ENCODE data around the gene TCOF1.

The TCOF1 gene

DNA sequence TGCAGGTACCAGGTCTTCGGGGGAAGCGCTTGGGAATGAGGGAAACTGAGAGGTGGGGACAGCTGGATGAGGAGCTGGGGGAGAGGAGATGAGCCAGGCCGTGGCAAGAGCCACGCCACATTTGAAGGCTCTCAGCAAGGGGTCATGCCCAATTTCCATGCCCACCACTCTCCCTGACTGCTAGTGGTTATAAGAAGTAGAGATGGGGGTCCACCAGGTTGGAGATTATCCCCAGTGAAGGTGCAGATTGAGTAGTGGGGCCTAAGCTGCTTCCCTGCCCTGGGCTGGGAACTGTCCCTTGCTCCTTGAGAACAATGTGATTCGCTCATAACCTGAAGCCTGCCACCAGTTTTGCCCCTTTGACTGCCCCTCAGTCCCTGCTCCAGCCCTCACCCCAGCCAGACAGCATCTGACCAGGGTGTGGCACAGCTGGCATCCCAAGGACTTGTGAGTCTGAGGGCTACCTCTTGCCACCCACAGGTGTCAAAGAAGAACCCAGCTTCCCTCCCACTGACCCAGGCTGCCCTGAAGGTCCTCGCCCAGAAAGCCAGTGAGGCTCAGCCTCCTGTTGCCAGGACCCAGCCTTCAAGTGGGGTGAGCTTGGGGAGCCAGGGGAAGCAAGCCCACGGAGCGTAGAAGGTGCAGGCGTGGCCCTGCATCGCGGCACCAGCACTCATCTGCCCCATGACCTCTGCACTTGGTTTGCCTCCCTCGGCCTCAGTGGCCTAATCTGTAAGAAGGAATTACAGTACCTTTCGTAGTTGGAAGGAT is 33.8 kb downstream of the TCOF1 start:
- FAIRE-seq, result no peak

DNA sequence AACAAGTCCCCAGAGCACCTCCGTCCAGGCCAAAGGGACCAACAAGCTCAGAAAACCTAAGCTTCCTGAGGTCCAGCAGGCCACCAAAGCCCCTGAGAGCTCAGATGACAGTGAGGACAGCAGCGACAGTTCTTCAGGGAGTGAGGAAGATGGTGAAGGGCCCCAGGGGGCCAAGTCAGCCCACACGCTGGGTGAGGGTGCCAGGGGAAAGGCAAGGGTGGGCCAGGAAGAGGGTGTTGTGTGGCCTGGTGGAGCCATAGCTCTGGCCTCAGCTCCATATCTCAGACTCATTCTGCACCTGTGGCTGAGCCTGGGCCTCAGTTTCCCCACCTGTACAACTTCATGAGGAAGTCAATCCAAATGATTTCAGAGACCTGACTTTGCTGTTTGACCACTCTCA is 34.5 kb downstream of the TCOF1 start:
- no peak for DNase-seq (ENCODE audit: low spot score)

More for the DNA sequence above, 33.8 kb downstream of the TCOF1 start:
- no peak for DNase-seq (ENCODE audit: low spot score)

DNA sequence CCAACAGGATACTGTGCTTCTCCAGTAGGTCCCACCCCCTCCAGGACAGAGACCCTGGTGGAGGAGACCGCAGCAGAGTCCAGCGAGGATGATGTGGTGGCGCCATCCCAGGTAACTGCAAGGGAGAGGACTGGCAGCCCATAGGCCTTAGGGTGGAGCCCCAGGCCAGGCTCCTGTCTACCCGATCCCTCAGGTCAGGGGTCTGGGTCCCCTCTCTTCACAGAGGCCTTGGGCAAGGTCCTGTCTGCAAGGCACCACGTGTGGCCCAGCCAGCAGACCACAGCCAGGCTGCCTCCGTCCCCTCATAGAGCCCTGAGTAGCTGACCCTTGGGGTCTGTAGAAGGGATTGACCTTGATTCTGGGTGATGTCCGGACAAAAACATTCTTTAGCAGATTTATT is 35.2 kb downstream of the TCOF1 start:
- DNase-seq (ENCODE audit: low spot score) (no peak), FAIRE-seq (no peak)

More for the DNA sequence above, 34.5 kb downstream of the TCOF1 start:
- no peak for FAIRE-seq

DNA sequence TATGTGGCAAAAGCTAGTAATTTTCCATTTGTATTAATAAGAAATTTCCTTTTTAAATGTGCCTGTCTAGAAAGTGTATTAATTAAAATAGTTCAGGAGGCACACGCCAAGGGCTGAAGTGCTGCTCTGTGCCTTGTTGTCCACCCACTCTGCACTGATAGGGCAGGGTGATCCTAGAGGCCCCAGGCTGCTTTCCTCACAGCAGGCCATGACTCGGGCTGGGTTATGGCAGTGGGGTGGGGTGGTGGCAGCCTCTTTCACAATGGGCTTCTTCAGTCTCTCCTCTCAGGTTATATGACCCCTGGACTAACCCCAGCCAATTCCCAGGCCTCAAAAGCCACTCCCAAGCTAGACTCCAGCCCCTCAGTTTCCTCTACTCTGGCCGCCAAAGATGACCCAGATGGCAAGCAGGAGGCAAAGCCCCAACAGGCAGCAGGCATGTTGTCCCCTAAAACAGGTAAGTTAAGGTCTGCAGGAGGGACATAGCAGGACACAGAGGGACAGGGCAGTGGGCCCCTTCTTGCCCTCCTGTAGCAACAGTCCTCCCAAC is 35.7 kb downstream of the TCOF1 start:
- DNase-seq (ENCODE audit: low spot score), result no peak
- FAIRE-seq, result no peak

DNA sequence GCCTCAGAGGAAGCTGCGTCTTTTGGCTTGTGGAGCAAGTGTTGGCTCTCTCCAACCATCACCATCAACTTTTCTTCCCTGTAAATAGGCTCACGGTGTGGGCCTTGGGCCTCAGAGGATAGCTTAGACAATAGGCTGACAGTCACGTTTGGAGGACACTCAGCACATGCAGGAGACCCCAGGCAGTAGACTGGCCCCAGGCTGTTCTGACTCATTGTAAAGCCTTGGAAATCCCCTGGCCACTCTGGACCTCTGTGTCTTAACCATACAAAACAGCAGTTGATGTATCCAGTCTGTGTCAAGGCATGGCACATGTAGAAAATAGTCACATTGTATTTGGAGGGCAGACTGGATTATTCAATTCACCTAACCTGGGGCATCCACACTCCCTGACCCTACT is 36.6 kb downstream of the TCOF1 start:
- FAIRE-seq (no peak), DNase-seq (ENCODE audit: low spot score) (no peak)

DNA sequence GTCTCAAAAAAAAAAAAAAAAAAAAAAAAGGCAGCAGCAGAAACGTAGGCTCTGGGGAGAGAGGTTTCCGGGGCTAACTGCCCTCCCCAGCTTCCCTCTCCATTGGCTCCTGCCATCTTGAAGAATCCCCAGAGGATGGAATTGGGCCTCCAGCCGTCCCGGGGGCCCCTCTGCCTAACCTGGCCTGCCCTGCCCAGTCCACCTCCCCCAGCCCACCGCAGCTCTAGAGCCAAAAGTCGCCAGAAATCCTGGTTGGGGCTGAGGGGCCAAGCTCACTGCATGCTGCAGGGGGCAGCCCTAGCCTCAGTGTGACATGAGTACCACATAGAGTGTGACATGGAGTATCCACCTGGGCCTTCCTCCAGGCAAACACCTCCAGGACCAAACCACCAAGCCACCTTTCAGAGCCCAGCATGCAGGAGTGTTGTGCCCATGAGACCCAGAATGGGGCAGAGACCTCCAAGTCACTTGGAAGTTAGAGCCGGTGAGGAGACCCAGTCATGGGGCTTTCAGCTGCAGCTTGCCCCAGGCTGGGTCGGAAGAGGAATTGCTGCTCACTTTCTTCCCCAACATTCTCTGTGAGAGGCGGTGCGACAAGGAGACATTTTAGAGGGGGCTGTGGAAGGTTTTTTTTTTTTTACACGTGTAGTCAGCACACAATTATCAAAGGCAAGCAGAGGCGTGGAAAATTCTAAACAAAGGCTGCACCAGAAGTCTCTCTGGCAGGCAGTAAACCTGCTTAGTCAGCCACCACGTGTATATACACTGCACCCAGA is 37.6 kb downstream of the TCOF1 start:
- FAIRE-seq (no peak), DNase-seq (ENCODE audit: low spot score) (no peak)

DNA sequence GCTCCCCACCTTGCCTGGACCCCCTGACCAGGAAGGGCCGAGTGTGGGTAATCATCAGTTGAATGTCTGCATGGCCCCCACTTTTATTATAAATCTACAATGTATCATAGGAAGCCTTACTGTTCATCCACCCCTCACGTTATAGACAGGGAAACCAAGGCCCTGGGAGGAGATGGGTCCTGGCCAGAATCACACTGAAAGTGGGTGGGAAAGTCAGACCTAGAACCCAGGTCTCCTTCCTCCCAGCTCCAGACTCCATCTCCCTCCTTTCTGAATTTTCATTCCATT is 38.1 kb downstream of the TCOF1 start:
- no peak for DNase-seq (ENCODE audit: low spot score)
- FAIRE-seq, result no peak

DNA sequence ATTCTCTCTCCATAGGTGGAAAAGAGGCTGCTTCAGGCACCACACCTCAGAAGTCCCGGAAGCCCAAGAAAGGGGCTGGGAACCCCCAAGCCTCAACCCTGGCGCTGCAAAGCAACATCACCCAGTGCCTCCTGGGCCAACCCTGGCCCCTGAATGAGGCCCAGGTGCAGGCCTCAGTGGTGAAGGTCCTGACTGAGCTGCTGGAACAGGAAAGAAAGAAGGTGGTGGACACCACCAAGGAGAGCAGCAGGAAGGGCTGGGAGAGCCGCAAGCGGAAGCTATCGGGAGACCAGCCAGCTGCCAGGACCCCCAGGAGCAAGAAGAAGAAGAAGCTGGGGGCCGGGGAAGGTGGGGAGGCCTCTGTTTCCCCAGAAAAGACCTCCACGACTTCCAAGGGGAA is 38.8 kb downstream of the TCOF1 start:
- FAIRE-seq, result no peak

DNA sequence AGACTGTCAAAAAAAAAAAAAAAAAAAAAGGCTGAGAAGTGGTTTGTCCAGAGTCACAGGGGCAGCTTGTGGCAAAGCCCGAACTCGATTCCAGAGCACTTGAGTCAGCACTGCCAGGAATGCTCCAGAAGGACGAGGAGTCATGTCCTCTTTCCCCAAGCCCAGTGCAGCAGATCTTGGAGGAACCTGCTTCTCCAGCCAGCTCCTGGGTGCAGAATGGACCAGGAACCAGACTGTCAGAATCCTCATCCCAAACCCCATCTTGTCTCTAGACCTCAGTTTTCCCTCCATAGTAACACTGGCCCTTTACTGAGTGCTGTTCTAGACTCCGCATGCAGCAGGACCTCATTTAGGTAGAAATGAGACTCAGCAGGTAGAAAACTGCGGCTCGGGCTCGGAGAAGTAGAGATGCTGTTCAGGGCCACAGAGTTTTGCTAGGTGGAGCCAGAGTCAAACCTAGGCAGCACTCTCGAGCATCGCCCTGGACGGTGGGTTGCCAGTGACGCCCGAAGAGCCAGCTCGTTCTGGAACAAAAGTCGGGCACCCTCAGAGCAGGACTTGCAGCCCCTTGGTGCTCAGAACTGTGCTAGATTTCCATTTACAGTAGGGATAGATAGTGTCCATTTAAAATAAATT is 39.8 kb downstream of the TCOF1 start:
- DNase-seq (ENCODE audit: low spot score), result no peak
- no peak for FAIRE-seq

More for the DNA sequence above, 38.8 kb downstream of the TCOF1 start:
- no peak for DNase-seq (ENCODE audit: low spot score)

DNA sequence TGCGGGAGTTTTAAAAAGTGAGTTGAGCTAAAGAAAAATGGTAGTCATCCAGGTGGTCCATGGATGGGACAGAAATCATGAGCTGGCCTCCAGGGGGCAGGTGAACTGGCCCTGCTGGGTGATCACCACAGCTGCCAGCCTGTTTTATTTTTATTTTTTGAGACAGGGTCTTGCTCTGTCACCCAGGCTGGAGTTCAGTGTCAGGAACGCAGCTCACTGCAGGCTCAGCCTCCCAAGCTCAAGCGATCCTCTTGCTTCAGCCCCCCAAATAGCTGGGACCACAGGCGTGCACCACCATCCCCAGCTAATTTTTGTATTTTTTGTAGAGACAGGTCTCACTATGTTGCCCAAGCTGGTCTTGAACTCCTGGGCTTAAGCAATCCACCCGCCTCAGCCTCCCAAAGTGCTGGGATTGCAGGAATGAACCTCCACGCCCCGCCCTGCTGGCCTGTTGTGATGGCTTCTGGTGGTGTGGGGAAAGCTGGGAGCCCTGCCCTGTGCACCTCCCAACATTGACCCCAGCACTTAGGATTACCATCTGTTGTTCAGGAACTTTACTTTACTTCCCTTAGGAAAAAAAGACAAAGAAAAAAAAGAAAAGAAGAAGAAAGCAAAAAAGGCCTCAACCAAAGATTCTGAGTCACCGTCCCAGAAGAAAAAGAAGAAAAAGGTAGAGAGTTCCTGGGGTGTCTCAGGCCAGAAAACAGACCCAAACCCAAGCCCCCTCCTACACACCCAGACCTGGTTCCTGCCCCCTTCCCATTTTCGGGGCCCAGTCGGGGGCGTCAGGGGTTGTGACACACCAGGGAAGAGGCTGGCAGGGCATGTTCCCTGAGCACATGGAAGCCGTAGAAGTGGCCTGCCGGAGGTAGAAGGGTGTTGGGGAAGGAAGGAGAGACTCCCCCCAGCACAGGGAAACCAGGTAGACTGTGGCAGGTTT is 40.6 kb downstream of the TCOF1 start:
- no peak for DNase-seq (ENCODE audit: low spot score)
- FAIRE-seq, result no peak

DNA sequence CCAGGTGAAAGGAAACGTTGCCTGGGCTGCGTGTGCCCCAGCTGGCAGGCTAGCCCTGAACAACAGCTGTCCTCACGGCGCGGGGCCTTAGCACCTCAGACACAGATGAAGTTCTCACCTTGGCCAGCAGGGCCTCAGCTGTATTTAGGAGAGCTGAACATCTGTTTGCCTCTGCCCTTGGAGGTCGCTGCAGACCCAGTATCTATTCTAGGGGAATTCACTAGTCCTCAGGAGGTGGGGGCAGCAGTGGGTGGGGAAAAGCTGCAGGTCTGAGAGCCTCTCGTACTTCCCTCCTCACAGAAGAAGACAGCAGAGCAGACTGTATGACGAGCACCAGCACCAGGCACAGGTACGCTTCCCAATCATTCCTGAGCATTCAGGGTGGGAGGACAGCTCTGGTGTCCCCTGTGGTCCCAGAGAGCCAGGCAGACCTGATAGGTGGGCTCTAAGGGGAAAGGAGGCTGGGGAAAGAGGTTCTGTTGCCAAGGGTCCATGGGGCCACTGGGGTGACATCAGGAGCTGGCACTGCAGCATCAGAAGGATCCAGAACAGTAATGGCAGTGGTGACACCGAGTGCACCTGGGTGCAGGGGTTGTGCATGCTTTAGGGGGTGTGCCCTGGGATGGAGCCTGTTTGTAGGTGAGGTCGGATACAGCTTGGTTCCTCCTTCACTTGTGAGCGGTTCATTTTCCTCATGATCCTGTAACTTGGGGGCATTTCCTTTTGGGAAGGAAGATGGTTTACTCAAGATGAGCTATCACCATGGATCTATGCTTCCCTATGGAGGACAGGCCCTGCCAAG is 41.4 kb downstream of the TCOF1 start:
- FAIRE-seq (no peak), DNase-seq (ENCODE audit: low spot score) (no peak)

DNA sequence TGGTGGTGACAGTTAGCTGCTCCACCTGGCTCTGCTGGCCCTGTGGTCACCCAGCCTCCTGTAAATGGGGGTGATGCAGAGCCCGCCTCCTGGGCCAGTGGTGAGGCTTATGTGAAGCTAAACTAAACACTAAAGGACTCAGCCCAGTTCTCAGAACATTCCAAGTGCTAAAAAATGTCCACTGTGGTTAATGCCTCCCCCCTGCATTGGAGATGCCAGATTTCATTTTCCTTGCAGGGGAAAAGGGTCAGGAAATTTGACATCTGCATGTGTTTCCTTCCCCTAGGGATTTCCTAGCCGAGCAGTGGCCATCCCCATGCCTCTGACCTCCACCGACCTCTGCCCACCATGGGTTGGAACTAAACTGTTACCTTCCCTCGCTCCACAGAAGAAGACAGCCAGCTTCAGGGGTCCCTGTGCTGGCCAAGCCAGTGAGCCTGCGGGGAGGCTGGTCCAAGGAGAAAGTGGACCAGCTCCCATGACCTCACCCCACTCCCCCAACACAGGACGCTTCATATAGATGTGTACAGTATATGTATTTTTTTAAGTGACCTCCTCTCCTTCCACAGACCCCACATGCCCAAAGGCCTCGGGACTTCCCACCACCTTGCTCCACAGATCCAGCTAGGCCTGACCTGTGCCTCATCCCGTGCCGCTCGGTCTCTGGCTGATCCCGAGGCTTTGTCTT is 42.2 kb downstream of the TCOF1 start:
- FAIRE-seq (no peak), DNase-seq (ENCODE audit: low spot score) (no peak)

DNA sequence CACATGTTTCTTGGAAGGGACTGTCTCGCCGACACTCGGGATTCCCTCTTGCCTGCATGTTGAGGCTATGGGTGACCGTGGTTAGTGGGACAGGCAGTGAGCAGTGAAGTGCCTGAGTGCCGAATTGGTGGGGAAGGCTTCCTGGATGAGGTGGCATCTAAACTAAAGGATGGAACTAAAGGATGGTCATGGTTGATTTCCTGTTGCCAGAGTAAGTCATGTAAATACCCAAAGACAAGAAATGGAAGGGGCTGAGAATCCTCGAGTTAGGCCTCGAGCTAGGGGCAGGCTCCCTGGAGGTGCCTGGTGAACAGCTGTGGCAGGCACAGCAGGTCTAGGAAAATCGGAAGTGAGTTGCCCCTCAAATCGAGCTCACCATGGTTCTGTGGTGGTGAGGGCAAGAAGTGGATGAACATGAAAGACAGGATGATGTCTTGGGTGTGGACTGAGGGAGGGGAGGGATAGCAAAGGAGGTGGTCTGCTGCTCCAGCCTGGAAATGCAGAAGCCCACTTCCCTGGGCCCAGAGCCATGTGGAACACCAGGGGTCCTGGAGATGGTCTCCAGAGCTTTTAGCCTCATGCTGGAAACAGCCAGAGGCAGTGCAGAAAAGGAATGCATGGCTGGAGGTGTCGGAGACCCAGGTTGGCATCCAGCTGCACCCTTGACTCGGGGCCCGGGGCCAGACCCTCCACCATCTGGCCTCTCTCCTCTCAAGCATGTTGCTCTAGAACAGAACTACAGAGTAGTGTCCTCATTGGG is 43.0 kb downstream of the TCOF1 start:
- peak; percentile 53 for FAIRE-seq
- no peak for DNase-seq (ENCODE audit: low spot score)

DNA sequence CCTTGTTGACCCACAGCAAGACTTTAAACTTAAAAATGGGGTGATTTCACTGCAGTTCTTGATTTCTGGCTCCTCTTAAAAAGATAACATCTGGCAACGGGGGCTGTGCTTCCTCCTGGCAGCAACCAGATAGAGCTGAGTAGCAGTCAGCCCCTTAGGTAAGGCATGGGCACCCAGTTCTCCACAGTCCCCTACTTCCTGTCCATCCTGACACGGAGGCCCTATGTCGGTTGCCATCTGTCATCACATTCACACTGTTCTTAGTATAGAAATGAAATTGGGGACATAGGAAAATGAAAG is 43.5 kb downstream of the TCOF1 start:
- FAIRE-seq (no peak), DNase-seq (ENCODE audit: low spot score) (no peak)

DNA sequence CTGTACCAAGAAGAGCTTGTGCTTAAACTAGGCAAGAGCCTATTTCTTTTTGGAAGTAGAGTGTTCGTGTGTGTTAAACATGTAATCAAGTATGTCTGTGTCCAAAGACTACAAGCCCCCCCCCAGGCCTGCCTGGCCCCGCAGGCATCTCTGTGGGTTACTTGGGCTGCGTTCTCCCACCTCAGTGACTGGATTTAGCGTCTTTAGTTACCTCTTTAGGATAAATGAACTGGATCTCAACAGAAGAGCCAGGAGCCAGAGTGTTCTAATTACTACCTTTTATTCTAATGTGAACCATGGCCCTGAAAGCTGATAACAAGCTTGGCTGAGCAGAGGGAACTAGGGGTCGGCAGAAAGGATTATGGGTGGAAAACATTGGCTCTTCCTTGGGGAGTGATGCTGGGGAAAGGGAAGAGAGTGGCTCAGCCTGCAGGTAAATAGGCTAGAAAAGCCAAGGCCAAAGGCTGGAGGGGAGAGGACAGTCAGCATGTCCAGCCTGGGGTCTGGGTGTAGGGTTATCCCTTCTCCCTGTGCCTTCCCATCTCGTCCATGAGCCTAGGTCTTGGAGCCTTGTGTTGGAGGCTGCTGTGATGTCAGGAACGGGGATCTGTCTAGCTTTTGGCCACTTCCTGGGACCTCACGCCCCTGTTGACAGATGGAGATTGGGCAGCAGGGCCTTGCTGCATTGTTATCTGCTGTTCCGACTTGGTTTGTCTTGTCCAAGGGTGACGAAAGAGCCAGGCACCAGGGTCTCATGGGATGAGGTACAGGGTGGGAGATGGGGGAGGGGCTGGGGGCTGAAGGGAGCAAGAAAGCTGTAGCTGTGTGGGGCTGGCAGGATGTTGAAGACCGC is 44.1 kb downstream of the TCOF1 start:
- DNase-seq (ENCODE audit: low spot score) (no peak), FAIRE-seq (no peak)

DNA sequence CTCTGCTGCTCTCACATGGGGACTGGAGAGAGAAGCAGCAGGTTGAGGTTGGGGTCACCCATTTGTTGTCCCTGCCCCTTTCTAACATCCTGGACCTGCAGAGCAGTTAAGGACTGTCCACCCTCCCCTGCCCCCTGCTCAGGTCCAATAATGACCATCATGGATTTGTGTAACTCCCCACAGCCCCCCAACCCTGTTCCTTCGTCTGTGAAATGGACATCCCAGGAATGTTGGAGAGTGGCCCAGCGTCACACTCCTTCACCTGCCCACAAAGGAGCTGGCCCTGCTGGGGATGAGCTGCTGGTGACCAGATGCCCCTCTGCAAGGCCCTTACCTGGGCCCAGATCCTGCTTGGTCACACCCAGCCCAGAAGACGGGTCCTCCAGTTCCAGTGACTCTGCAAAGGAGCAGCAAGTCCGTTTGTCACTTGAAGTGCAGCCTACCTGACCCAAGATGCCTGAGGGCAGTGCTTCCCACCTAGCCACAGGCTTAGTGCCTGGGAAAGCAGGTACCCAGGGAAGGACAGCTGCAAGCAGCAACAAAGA is 44.8 kb downstream of the TCOF1 start:
- DNase-seq (ENCODE audit: low spot score) (no peak), FAIRE-seq (no peak)

DNA sequence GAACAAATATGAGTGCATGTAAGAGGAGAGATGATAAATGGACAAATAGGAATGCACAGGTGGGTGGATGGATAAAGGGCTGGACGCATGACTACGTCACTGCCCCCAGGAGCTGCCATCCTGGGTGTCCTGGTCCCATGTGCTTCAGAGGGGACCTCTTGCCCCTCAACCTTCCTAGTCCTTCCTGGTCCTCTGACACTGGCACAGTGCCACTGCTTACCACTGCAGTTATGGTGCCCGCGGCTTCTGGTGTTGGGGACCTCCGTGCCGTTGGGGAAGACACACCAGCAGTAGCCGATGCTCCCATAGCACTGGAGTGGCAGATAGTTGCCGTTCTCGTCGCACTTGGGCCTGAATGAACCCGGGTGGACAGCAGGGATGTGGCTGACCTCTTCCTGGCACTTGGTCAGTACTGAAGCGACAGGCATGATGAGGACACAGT is 45.4 kb downstream of the TCOF1 start:
- DNase-seq (ENCODE audit: low spot score) (no peak), FAIRE-seq (no peak)

DNA sequence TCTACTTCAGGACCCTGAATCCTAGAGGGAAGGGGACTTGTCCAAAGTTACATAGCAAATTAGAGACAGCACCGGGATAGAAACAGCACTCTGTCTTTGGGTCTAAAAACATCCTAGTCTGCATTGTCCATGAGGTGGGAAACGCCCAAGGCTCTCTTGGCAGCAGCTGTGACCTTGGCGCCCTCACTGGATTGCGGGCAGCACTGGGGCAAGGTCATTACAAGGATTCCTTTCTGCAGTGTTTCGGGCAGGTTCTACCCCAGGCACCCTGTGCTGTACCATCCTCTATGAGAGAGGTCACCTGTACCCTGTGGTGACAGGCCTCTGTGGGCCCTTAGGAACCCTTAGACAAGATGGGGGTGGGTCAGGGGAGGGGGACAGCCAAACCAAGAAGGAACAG is 46.6 kb downstream of the TCOF1 start:
- DNase-seq (ENCODE audit: low spot score) (no peak), FAIRE-seq (no peak)

All from urothelium cell line (cell line).